Astrocyte (in vitro differentiated cells and primary cell): ENCODE data around the gene CD164.

ENCODE experiments used
- EZH2 ChIP-seq: IDR thresholded peaks from 2 replicates; pipeline ENCODE4 v1.6.1; 2012; ENCODE audit warnings: mild to moderate bottlenecking, low read length, inconsistent platforms; ENCODE audit not compliant: insufficient read depth
- TF ChIP-seq, protein P1 (sequence below): IDR thresholded peaks from 2 replicates; pipeline ENCODE4 v1.5.1; 2011; ENCODE audit warnings: low read depth, mild to moderate bottlenecking, inconsistent platforms, low read length, moderate library complexity; ENCODE audit not compliant: insufficient read depth

DNA sequence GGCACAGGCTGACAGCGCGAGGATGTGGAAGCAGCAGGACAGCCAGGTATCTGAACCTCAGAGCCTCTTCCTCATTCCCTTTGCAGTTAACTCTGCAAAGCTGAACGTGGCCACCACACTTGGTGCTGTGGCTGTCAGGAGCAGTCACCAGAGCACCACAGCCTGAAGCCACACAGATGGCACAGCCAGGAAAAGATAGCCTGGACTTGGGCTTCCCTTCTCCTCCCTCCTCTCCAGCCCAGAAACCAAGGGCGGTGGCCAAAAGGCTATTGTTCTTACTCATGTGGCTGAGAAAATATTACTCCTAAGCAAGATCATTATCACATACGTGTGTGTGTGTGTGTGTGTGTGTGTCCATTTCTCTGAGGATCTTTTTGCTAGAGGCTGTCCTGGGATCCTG, 39.8 kb downstream of the CD164 start:
- TF ChIP-seq, protein P1, sequence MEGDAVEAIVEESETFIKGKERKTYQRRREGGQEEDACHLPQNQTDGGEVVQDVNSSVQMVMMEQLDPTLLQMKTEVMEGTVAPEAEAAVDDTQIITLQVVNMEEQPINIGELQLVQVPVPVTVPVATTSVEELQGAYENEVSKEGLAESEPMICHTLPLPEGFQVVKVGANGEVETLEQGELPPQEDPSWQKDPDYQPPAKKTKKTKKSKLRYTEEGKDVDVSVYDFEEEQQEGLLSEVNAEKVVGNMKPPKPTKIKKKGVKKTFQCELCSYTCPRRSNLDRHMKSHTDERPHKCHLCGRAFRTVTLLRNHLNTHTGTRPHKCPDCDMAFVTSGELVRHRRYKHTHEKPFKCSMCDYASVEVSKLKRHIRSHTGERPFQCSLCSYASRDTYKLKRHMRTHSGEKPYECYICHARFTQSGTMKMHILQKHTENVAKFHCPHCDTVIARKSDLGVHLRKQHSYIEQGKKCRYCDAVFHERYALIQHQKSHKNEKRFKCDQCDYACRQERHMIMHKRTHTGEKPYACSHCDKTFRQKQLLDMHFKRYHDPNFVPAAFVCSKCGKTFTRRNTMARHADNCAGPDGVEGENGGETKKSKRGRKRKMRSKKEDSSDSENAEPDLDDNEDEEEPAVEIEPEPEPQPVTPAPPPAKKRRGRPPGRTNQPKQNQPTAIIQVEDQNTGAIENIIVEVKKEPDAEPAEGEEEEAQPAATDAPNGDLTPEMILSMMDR, result no peak
- TF ChIP-seq EZH2, result no peak
